ENCODE data around the gene SSBP3.
"Not testable (repeated sequence)": the region's sequence is repeated elsewhere in the genome, so short reads cannot be mapped to it uniquely, and the experiment has no call there.

Gene SSBP3

DNA sequence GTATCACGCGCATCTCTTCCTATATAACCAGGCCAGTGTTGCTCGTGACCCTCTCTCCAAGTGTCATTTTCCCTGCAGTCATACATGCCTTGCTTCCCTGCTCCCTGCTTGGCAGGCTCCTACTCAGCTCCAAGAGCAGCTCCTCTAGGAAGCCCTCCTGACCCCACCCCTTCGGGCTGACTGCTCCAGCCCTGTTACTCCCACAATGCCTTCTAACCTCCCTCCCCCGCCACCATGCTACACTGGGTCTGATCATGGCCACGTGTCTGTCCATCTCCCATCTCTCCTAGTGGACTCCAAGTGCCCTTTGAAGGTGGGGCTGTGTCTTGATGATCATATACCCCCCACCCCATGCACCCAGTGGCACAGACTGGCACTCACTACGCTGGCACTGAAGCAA is 161.5 kb downstream of the SSBP3 start:
- no peak for DNase-seq (ENCODE audit: low spot score)

- DNase-seq (ENCODE audit: low spot score) = no peak
These were observed 163.2 kb downstream of the SSBP3 start for GRCh38 chr1:54243022-54243421.

DNA sequence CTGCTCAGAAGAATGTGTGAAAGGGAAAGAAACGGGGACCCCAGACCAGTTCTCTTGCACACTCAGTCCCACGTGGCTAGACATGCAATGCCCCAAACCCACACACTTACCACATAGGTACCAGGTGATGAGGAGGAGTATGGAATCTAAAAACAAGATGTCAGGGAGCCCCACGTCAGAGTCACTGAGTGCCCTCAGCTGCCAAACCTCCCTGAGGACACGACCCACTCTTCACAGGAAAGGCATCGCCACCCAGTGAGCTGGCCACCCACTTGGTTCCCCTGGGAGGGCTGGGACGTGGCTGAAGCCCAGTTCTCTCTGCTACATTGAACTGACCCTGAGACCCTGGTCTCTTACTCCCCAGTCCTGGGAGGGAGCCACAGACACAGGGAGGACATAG is 164.8 kb downstream of the SSBP3 start:
- DNase-seq (ENCODE audit: low spot score) = no peak

DNA sequence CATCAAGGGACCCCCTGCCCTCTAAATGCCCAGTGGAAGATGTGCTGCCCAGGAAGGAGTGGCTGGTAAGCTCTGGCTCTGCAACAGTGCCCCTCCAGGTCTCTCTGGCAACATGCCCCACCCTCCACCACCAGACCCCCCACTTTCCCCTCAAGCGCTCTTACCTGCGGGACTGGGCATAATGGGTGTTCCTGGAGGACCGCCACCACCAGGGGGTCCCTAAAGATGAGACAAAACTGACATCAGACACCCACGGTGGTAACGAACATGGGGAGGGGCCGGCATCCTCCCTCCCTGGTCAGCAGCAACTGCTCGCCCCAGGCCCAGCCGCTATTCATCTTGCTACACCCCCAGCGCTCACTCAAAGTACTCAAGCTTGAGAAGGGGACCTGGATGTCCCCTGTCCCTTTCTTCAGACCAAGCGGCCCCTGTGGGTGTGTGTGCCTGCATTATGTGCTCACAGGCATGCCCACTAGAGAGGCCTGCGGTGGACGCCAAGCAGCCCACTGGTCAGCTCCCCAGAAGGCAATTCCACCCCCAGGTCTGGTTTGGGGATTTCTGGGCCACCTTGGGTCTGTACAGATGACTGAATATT is 165.4 kb downstream of the SSBP3 start:
- DNase-seq (ENCODE audit: low spot score) = no peak

DNA sequence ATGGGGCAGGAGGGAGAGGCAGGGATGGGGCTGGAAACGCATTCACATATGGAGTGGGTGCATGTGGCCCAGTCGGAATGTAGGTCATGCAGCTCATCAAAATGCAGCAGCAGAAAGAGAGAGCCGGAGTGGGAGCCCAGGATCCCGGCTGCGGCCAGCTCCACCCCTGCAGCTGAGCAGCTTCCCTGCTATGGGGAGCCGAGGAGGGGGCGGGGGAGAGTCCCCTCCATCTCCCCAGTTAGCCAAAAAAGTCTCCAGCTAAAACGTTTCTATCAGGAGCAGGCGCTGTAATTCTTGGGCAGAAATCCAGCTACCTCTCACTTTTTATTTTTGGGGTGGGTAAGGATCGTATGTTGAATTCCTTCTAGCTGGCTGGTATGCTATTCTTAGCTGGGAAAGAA is 166.6 kb downstream of the SSBP3 start:
- no peak for DNase-seq (ENCODE audit: low spot score)

GRCh38 chr1:54239035-54239383 is 167.2 kb downstream of the SSBP3 start:
- DNase-seq (ENCODE audit: low spot score) = no peak

GRCh38 chr1:54238353-54239034 is 167.7 kb downstream of the SSBP3 start:
- no peak for DNase-seq (ENCODE audit: low spot score)

GRCh38 chr1:54237586-54237985 is 168.6 kb downstream of the SSBP3 start:
- no peak for DNase-seq (ENCODE audit: low spot score)

- DNase-seq (ENCODE audit: low spot score) = no peak
These were observed 171.9 kb downstream of the SSBP3 start for GRCh38 chr1:54234284-54234683.

- DNase-seq (ENCODE audit: low spot score) = not testable (repeated sequence)
These were observed 173.0 kb downstream of the SSBP3 start for GRCh38 chr1:54233196-54233595.

DNA sequence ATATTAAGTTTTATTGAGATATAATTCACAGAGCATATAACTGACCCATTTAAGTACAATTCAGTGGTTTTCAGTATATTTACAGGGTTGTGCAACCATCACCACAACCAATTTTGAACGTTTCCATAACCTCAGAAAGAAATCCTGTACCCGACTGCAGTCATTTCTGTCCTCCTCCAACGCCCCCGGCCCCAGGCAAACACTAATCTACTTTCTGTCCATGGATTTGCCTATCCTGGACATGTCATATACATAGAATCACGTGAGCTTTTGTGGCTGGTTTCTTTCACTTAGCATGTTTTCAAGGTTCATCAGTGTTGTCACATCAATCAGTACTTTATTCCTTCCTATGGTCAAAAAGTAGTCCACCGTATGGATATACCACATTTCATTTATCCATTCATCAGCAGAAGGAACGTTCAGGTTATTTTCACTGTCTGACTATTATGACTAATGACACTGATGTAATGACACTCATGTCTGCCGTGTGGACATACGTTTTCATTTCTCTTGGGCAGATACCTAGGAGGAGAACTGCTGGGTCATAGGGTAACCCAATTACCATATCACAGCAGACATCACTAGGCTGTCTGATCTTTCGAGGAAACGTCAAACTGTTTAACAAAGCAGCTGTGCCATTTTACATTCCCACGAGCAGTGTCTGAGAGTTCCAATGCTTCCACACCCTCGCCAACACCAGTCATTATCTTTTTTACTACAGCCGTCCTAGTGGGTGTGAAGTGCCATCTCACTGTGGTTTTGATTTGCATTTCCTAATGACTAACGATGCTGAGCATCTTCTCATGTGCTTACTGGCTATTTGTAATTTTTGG is 175.5 kb downstream of the SSBP3 start:
- peak; percentile 29 for DNase-seq (ENCODE audit: low spot score)

DNA sequence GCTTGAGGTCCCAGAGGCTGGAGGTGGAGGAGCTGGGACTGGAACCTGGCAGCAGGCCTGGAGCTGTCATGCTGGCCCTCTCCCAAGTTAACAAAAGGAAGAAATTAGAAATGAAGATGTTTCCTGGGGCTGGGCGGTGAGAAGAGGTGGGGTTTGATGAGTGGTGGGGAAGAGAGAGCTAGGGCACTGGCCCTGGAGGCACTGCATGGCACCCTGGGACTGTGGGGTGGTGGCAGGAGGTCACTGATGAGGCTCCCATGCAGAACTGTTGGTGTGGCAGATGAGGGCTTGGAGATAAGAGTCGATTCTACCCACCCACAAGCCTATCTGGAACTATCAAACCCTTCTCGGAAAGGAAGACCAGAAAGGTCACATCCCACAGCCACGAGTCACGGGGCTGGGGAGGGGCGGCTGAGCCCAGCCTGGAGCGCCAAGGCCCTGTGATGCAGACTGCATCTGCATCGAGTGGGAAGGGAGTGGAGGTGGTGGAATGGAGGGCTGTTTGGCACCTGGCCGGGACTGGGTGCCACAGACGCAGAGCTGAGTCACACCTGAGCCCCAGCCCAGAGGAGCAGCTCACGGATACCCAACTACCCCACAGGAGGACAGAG is 176.8 kb downstream of the SSBP3 start:
- peak; percentile 21 for DNase-seq (ENCODE audit: low spot score)

DNA sequence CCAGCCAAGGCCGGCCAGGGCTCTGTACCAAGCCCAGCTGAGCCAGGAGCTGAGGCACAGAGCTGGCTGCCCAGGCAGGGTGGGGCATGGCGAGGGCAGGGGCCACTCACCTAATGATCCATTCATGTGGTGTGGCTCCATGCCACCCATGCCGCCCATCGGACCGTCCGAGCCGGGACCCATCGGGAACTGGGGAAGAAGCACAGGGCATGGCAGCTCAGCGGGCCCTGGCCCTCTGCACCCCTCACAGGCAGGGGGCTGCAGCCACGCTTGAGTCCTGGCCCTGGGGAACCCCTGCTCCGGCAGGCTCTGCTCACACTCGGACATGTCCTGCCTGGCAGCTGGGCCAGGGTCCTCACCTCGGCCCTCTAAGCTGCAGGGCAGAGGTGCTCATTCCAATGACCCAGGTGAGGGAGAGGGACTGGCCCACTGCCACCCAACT is 177.5 kb downstream of the SSBP3 start:
- DNase-seq (ENCODE audit: low spot score) = no peak

DNA sequence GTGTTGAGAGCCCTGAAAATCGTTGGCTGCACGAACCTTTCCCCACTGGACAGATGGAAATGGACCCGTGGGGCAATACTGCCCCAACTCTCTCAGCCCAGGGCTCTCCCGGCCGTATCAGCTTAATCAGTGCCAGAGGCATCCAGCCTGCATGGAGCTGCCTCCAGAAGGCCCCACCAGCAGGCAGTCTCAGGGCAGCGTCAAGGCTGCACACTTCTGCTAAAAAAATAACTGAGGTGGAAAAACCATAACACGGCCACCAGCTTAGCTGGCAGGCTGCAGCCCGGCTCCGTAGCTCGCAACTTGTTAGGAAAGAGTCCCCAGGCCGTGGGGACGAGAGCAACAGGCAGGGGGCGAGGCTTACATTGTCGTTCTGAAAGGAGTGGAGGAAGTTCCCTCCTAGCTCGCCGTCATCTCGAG is 178.3 kb downstream of the SSBP3 start:
- no peak for DNase-seq (ENCODE audit: low spot score)

DNA sequence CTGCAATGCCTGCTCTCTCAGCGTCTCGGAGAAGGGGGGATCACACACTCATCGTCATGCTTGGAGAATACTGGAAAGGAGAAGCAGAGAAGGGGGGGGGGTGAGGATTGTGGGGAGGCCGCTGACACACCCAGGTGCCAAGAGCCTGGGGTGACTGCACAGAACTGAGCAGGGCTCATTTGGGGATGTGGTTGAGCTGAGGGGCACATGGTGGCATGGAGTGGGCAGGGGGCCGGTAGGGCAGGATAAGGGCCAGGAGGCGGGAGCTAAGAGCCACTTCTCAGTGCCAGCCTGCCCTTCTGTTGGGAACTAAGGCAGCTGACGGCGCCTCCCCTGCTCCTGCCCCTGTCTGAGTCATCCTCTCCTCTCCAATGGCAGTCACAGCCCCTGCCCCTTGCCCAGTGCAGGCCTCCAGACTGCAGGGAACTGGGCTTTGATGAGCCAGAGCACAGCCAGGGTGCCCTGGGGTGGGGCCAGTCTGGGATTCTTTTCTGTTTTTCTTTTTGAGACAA is 179.0 kb downstream of the SSBP3 start:
- peak; percentile 80 for DNase-seq (ENCODE audit: low spot score)

DNA sequence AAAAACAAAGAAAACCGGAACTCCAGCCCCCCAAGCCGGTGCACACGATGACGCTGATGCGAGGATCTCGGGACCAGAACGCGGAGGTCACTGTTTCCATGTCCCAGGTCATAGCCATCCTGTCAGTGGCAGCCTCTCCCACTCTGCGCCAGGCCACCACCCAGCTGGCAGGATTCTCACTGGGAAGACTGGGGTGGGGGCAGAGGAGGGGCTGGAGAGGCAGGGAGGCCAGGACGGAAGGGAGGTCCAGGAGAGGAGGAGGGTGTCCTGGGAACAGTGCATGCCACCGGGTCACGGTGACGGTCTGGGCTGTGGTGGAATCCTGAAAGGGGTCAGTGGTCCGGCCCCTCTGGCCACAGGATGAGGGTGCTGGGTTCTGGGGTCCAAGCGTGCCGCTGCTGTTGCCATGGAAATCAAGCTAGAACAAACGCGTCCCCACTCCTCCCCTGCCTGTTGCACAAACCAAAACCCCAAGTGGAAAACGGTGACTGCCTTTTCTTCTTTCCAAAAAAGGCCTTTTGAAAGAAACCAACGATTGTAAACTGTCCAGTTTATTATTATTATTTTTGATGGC is 180.1 kb downstream of the SSBP3 start:
- no peak for DNase-seq (ENCODE audit: low spot score)

GRCh38 chr1:54225378-54225777 is 180.8 kb downstream of the SSBP3 start:
- no peak for DNase-seq (ENCODE audit: low spot score)

GRCh38 chr1:54224233-54224632 is 182.0 kb downstream of the SSBP3 start:
- no peak for DNase-seq (ENCODE audit: low spot score)

- DNase-seq (ENCODE audit: low spot score) = no peak
These were observed 182.6 kb downstream of the SSBP3 start for GRCh38 chr1:54223441-54224202.

DNA sequence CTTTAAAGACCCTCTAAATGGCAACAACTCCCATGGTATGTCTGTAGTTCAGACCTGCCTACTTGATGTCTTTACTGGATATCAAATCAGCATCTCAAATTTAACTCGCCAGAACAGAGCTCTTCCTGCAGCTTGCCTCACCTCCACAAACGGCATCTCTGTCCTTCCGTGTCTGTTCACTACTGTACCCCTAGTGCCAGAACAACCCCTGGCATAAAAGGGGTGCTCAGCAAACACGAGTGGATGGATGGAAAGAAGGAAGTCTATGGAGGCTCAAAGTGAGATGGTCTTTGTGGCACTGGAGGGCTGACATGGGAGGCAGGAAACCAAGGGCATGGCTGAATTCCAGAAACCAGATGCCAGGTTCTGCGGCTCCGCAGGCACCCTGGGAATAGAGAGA is 183.5 kb downstream of the SSBP3 start:
- no peak for DNase-seq (ENCODE audit: low spot score)

DNA sequence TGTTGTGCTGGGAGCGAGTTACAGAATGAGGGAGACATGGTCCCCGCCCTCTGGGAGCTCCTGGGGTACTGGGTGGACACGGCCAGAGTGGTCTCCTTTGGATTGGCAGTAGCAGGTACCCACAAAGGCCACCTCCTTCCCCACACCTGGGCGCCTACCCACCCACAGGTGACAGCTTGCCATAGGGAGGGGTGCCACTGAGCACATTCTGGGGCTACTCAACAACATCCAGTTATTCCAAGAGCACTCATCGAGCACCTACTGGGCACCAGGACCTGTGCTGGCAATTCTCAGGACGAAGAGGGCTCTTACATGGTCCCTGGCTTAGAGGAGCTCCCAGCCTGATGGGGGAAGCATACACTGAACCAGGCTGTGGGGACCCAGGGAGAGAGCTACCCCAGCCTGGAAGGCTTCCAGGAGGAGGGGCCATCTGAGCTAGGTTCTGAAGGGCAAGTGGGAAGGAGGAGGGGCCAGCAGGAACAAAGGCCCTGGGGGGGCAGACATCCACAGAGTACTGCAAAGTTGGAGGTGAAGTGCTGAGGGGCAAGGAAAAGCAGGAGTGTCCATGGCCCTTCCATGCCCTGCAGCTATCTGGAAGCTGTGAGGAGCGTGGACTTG is 184.2 kb downstream of the SSBP3 start:
- no peak for DNase-seq (ENCODE audit: low spot score)

Measured in SW480 (cell line).